ENCODE measurements around the gene GALNT6.

GALNT6 gene

GRCh38 chr12:51379571-51379970 is 11.6 kb downstream of the GALNT6 start:
- DNase-seq = no peak

GRCh38 chr12:51378749-51379148 is 12.5 kb downstream of the GALNT6 start:
- DNase-seq = no peak

DNA sequence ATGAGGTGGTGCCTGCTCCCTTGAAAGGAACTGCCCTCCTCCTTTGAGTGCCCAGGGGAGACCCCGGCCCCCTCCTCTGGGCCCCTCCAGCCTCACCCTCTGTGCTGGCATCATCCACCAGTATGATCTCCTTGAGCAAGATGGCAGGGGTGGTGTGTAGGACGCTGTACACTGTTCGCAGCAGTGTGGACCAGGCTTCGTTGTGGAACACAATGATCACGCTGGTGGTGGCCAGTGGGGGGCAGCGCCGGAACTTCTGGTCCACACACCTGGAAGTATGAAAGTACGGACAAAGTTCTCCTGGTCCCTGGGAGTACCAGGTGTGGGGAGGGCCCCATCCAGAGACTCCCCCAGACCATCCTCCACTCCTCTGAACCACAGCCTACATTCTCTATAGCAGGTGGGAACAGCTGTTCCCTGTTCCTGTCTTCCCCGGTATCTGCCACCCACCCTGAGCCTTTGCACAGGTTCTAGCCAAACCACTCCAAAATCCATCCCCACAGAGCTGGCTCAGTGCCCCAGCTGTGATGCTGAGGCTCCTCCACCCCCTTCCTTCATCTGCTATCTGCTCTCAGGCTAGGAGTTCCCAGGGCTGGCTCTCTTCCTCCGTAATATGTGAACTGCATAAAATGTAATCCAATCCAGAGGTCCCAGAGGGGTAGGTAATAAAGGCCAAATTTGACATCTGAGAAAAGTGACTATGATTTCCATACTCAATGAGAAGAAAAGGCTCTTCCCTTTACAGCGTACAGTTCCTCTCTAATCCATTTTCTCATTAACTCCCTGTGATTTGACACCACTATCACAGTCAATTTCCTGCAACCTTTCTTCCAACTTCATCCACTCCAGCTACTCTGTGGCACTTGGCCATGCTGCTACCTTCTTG is 13.9 kb downstream of the GALNT6 start:
- DNase-seq = no peak

DNA sequence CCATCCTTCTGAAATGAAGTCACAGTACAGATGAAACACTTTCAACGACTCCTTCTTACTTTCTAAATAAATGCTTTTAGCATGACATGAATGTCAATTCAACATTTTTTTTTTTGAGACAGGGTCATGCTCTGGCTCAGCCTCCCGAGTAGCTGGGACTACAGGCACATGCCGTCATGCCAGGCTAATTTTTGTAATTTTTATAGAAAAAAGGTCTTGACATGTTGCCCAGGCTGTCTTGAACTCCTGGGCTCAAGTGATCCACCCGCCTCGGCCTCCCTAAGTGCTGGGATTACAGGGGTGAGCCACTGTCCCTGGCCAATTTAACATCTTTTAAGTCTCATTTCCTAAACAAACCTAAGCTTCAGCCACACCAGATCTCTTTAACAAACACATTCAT is 16.4 kb downstream of the GALNT6 start:
- no peak for DNase-seq

DNA sequence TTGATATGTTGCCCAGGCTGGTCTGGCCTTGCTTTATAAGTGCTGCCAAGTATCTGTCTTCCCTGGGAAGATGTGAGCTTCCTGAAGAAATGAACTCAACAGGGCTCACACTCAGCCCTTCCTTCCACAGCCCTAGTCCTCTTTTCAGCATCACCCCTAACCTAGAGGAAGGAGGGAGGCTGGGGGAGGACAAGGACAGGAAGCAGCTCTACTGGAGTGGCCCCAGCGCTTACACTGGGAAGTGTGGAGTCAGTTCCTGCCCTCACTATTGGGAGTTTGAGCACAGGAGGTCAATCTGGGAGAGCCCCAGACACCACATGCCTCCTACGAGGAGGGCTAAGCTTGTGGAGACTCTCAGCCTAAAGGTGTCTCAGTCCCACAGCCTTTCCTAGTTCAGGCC is 16.8 kb downstream of the GALNT6 start:
- DNase-seq = no peak

- no peak for DNase-seq
Observed at GRCh38 chr12:51373187-51373586, 18.0 kb downstream of the GALNT6 start.

GRCh38 chr12:51372021-51372420 is 19.2 kb downstream of the GALNT6 start:
- no peak for DNase-seq

DNA sequence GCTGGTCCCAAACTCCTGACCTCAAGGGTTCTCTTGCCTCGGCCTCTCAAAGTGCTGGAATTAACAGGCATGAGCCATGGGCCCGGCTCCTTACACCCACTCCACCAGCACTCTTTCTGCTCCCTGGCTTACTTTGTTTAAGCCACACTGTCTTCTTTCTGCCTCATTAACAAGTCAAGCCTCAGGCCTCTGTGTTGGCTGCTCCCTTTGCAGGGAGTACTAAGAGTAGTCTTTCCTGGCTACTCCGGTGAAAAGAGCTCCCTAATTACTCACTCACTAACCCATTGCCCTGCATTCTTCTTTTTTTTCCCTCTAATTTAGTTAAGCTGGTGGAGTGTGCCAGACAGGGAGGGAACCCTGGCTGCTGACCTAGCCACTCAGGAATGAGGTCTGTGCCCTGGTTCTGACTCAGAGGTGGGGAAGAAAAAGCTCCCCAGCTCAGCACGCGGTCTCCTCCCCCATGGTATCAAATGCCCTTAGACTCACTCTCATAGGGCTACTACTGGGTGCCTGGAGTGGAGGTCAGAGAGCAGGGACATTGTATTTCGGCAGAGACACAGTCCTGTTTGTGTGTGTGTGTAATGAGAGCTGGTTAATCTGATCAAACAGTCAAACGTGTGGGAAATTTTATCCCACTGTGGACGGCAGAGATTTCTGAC is 19.8 kb downstream of the GALNT6 start:
- no peak for DNase-seq

DNA sequence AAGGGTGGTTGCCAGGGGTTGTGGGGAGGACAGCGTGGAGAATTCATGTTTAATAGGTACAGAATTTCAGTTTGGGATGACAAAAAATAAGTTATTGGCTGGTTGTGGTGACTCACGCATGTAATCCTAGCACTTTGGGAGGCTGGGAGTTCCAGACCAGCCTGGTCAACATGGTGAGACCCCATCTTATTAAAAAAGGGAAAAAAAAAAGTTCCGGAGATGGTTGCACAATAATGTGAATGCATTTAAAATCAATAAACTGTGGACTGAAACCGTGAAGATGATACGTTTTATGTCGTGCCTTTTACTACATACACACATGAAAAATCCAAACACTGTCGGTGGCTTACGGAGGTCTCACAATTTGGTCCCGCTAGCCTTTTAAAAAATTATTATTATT is 20.5 kb downstream of the GALNT6 start:
- no peak for DNase-seq

GRCh38 chr12:51369581-51369980 is 21.6 kb downstream of the GALNT6 start:
- DNase-seq = no peak

DNA sequence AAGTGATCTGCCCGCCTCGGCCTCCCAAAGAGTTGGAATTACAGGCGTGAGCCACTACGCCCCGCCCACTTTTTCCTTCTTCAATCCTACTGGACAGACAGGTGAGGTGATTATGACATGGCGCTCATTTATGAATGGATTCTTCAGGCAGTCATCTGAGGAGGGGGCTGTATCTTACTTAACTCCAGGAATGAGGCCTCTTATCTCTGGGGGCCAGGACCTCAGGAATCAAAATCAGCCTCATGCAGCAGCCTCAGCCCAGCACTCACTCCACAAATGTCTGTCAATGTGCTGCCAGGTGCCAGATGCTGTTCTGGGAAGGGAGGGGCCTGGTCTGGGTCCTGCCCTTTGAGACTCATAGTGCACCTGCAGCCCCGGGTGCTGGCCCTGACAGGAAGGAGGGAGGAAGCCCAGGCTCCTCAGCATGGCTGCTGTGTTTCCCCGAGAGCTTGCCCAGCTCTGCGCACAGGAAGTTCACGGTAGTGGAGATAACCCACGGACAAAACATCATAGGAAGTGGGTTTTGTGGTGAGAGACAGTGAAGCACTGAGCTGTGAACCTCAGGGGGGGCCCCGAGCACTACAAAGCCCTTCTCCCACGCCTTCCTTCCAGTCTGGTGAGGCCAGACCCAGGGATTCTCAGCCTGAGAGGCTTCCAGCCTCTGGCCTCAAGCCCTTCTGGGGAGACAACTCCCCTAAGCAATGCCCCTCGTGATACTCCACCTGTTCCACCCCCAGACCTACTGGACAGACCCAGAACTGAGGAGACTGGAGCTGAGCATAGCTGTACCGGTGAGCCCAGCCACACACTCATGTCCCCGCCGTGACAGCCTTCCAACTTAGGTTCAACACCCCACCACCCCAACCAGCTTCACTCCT is 22.3 kb downstream of the GALNT6 start:
- peak; percentile 81 for DNase-seq

- DNase-seq = no peak
Observed at GRCh38 chr12:51365276-51365675, 25.9 kb downstream of the GALNT6 start.

GRCh38 chr12:51364001-51364400 is 27.2 kb downstream of the GALNT6 start:
- DNase-seq = no peak

- DNase-seq = no peak
Observed at GRCh38 chr12:51362747-51363342, 28.4 kb downstream of the GALNT6 start.

- DNase-seq = no peak
Observed at GRCh38 chr12:51362307-51362706, 28.9 kb downstream of the GALNT6 start.

GRCh38 chr12:51361161-51362016 is 29.8 kb downstream of the GALNT6 start:
- no peak for DNase-seq

DNA sequence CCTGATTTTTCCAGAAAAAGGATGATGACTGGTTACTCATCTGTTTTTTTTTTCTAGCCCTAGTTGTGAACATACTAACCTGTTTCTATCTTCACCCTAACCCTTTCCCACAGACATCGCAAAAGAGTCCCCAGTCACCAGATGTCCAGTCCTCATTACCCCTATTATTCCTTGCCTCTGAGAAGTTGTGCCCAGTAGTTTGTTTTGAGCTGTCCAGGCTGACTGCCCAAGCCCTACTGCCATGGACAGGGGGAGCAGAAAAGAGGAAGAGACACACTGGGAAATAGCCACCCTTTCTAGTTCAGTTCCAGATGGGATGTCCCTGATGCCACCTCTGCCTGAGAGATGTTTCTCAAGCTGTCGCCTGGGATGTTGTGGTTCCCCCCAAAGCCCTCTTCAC is 30.9 kb downstream of the GALNT6 start:
- no peak for DNase-seq

- no peak for DNase-seq
Observed at GRCh38 chr12:51359851-51360250, 31.4 kb downstream of the GALNT6 start.

- no peak for DNase-seq
Observed at GRCh38 chr12:51358496-51358895, 32.7 kb downstream of the GALNT6 start.

DNA sequence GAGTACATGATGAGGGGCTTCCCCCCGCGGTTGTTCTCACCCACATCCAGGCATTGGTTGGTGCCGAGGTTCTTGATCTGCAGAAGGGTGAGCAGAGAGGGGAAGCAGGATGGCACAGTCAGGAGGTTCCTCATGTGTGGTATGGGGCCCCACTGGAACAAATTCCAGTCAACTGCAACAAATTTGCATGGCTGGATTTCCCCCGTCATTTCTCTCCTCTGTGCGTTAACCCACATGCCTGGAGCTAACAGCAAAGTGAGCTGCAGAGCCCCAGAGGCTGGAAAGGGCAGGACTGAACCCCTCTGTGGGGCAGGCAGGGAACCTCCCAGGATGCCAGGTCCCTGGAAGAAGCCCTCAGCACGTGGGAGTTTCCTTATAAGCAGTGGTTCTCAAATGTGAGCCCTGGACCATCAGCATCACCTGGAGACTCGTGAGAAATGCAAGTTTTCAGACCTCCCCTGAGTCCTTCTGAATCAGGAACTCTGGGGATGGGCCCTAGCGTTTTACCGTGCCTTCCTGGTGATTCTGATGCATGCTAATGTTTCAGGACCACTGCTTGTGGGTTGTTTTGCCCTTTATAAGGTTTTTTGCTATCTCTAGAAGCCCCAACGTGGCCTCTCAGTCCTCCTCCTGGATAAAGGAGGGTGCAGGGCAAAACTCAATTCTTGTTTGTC is 33.7 kb downstream of the GALNT6 start:
- no peak for DNase-seq

- DNase-seq = no peak
Observed at GRCh38 chr12:51351913-51352532, 39.2 kb downstream of the GALNT6 start.

Data from stimulated activated naive CD4-positive, alpha-beta T cell treated with Interleukin-2 at 50 U/mL for 16 hours (primary cell).